GM12892 (cell line): ENCODE results near the gene MARCHF9.

Experiments
- DNase-seq: peaks from one replicate; pipeline ENCODE4 v3.0.0; 2011; ENCODE audit not compliant: insufficient read length
- FAIRE-seq: peaks from 2 replicates; lab custom pipeline; 2011; peaks lifted over from hg19 to GRCh38; lab: Jason Lieb, UNC
- POLR2A ChIP-seq: IDR thresholded peaks from 2 replicates; pipeline ENCODE4 v1.6.1; 2011; ENCODE audit warnings: low read depth, low read length, control low read depth
- POLR2AphosphoS5 ChIP-seq: IDR thresholded peaks from 2 replicates; pipeline ENCODE4 v1.6.1; 2011; ENCODE audit warnings: low read depth, low read length, control low read depth
- TAF1 ChIP-seq: IDR thresholded peaks from 2 replicates; pipeline ENCODE4 v1.6.1; 2011; ENCODE audit warnings: low read depth, mild to moderate bottlenecking, control low read depth, low read length, borderline replicate concordance

Gene MARCHF9

GRCh38 chr12:57741413-57741789 lies 13.5 kb upstream of the MARCHF9 start:
- DNase-seq (no peak), FAIRE-seq (no peak)
- TF ChIP-seq POLR2A (no peak), POLR2AphosphoS5 (no peak), TAF1 (no peak)

GRCh38 chr12:57741844-57742738 lies 12.8 kb upstream of the MARCHF9 start:
- TF ChIP-seq POLR2AphosphoS5: no peak
- peak; percentile 53; the same call in 1 of the 2 replicates for TF ChIP-seq POLR2A
- 0 out of 2 replicates have a peak, but pooled peaks have one; percentile 16 for TF ChIP-seq TAF1
- DNase-seq (peak; percentile 72), FAIRE-seq (peak; percentile 95)

DNA sequence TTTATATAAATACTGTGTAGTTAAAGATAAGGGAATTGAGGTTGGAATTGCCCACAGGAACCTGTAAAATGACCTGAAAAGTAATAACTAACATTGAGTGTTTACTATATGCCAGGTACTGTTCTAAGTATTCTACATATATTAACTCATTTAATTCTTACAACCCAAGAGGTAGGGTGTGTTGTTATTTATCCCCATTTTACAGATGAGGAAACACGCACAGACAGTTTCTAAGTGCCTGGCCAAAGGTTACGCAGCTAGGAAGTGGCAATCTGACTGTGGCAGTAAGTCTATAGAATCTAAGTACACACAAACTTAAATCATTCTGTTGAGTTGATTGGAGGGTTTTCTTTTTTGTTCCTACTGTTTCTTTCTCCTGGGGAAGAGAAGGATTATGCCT lies 11.1 kb upstream of the MARCHF9 start:
- DNase-seq: no peak
- no peak for FAIRE-seq
- TF ChIP-seq TAF1 (no peak), POLR2AphosphoS5 (no peak), POLR2A (no peak)

DNA sequence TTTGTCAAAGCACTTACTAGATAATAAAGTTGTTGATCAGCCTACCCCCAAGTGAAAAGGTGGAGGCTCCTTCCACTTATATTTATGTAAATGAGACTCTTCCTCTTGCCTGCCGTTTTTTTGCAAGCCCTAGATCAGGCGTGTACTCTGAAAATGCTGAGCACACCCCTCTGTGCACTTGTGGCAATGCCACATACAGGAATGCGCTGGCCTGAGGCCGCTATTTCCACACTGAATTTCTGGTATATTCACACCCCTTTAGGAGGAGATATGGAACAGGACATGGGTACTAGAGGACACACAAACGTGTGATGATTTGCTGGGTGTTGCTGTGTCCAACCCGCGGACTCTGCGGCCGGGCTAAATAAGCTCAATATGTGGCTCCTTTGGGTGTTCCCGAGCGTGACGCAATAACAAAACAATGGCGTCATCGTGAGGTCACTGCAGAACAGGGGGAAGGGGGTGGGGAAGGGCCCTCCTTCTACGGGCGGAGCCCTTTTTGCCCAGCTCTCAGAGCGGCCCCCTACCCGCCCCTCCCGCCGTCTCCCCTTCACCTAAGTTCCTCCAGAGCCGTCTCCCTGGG lies 10.6 kb upstream of the MARCHF9 start:
- TF ChIP-seq TAF1 (no peak), POLR2A (no peak), POLR2AphosphoS5 (no peak)
- FAIRE-seq: no peak
- DNase-seq: no peak

GRCh38 chr12:57744777-57745484 lies 10.0 kb upstream of the MARCHF9 start, which contains the start of gene TSPAN31:
Gene TSPAN31, plus strand, starts transcription at chr12:57745039. Its CDS starts 116 bp downstream, at chr12:57745155.
- FAIRE-seq: peak; percentile 96

DNA sequence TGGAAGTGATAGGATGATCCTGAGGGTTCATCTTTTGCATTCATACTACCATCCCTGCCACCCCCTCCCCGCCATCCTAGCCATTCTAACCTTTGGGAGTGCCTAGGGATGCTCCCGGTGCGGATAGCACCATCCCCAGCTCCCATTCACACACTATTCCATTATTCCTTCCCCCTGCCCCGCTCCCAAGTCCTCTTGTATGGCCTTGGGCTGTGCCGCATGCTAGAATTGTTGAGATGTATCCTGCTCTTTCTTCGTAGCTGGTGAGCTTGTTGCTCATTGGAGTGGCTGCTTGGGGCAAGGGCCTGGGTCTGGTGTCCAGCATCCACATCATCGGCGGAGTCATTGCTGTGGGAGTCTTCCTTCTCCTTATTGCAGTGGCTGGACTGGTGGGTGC lies 9.4 kb upstream of the MARCHF9 start:
- DNase-seq (no peak), FAIRE-seq (no peak)
- TF ChIP-seq POLR2A (peak; percentile 30; the same call in 1 of the 2 replicates), TAF1 (no peak), POLR2AphosphoS5 (peak; percentile 55; the same call in 1 of the 2 replicates)

More at GRCh38 chr12:57744777-57745484, 10.0 kb upstream of the MARCHF9 start, which contains the start of gene TSPAN31:
- TF ChIP-seq POLR2AphosphoS5 (peak; percentile 58), POLR2A (peak; percentile 69), TAF1 (peak; percentile 37; the same call in 1 of the 2 replicates)
- DNase-seq: peak; percentile 84

- TF ChIP-seq POLR2A (no peak), POLR2AphosphoS5 (no peak), TAF1 (no peak)
- no peak for DNase-seq
- FAIRE-seq: no peak
These were observed 8.9 kb upstream of the MARCHF9 start for GRCh38 chr12:57746025-57746424.

DNA sequence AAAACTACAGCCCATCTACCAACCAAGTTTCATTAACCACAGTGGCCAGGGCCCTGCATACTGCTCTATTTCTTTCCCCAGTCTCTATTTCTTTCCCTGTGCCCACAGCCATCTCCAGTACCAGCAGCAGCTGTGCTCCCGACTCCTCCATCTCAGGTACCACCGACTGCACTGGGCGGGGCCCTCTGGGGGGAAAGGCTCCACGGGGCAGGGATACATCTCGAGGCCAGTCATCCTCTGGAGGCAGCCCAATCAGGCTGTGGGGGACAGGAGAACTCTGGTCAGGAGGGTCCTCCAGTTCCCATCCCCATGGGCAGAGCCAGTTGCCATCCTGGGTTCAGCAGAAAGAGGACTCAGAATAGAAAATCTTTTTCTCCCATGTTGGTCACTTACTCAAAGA lies 5.8 kb upstream of the MARCHF9 start:
- FAIRE-seq: no peak
- no peak for TF ChIP-seq POLR2AphosphoS5
- TF ChIP-seq POLR2A: no peak
- TF ChIP-seq TAF1: no peak

GRCh38 chr12:57750561-57751431 lies 4.1 kb upstream of the MARCHF9 start:
- no peak for DNase-seq
- no peak for TF ChIP-seq POLR2AphosphoS5
- no peak; the same call in 1 of the 2 replicates for TF ChIP-seq POLR2A
- no peak for TF ChIP-seq TAF1
- FAIRE-seq: no peak

More for the DNA sequence above, 5.8 kb upstream of the MARCHF9 start:
- DNase-seq: no peak

DNA sequence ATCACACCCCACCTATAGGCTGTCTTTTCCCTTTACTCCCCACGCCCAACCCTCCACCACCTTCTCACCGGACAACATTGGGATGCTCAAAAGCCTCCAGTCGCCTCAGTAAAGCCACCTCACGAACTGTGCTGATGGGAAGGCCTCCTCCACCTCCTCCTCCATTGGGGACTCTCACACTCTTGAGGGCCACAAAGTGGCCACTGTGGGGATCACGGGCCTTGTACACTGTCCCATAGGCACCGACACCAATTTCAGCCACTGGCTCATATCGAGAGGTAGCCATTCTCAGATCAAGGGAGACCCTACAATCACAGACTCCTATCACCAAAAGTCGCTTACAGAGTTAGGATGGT lies 3.5 kb upstream of the MARCHF9 start:
- TF ChIP-seq POLR2A (no peak), TAF1 (no peak), POLR2AphosphoS5 (no peak)
- FAIRE-seq (no peak), DNase-seq (no peak)
